ENCODE measurements around the gene RNF166. TPM values are rescaled to one million over a fixed set of nuclear protein-coding genes. Genes with fewer than 3 reads are reported as not detected.

RNF166 gene
- total RNA-seq, 4 donors from 2014 or later: 22.9 to 32.5 (median 26.1) TPM

GRCh38 chr16:88739977-88740726 is 33.9 kb upstream of the RNF166 start:
- H3K9me3 ChIP-seq: no peaks in the 10 kb centered on the region
- H3K27ac ChIP-seq: no peak overlapping the region
- ATAC-seq (no peak), DNase-seq (no peak)
- no peak for TF ChIP-seq CTCF (IDR thresholded peaks at IDR 0.05 in 4 of 5, conservative IDR thresholded peaks at IDR 0.05 in 1 of 5)
- TF ChIP-seq POLR2A (IDR thresholded peaks at IDR 0.05): no peak
- H3K36me3 ChIP-seq: no peaks in the 10 kb centered on the region
- in situ Hi-C loops (cut with MboI; ENCODE audit: low sequenced_read_pairs in 4 of 4): loop anchor here in 2 of 4 donors (25.0 kb wide), 1 partner anchor 472 kb away; the partner anchor contains the start of genes SLC22A31 (in 2 of the 2) and ZNF778 (in 2 of the 2)
- intact Hi-C loops (cut with DNase I; ENCODE audit: low total_unique reads): no loop called here
- peaks cover 0 to 17% of the 10 kb centered on the region in 2 donors for H3K4me1 ChIP-seq
- no peak overlapping the region for H3K4me3 ChIP-seq
- peaks cover 0 to 11% (median 0%) of the 10 kb centered on the region in 3 donors for H3K27me3 ChIP-seq

- H3K4me1 ChIP-seq: peaks cover 0 to 13% of the 10 kb centered on the region in 2 donors
- DNase-seq (no peak), ATAC-seq (no peak)
- peaks cover 0 to 3% (median 0%) of the 10 kb centered on the region in 3 donors for H3K27me3 ChIP-seq
- H3K4me3 ChIP-seq: no peak overlapping the region
- intact Hi-C loops (cut with DNase I; ENCODE audit: low total_unique reads): no loop called here
- TF ChIP-seq CTCF (IDR thresholded peaks at IDR 0.05 in 4 of 5, conservative IDR thresholded peaks at IDR 0.05 in 1 of 5) (no peak), POLR2A (IDR thresholded peaks at IDR 0.05) (no peak)
- H3K9me3 ChIP-seq: no peaks in the 10 kb centered on the region
- H3K27ac ChIP-seq: no peak overlapping the region
- H3K36me3 ChIP-seq: no peaks in the 10 kb centered on the region
- in situ Hi-C loops (cut with MboI; ENCODE audit: low sequenced_read_pairs in 4 of 4): loop anchor here in 2 of 4 donors (25.0 kb wide), 1 partner anchor 473 kb away; the partner anchor contains the start of genes SLC22A31 (in 2 of the 2) and ZNF778 (in 2 of the 2)
Observed at GRCh38 chr16:88739139-88739976, 33.1 kb upstream of the RNF166 start.

- H3K9me3 ChIP-seq: no peaks in the 10 kb centered on the region
- H3K4me1 ChIP-seq: peaks cover 0 to 7% of the 10 kb centered on the region in 2 donors
- in situ Hi-C loops (cut with MboI; ENCODE audit: low sequenced_read_pairs in 4 of 4) (loop anchor here in 2 of 4 donors (25.0 kb wide), 1 partner anchor 474 kb away; the partner anchor contains the start of genes SLC22A31 (in 2 of the 2) and ZNF778 (in 2 of the 2)), intact Hi-C loops (cut with DNase I; ENCODE audit: low total_unique reads) (no loop called here)
- no peaks in the 10 kb centered on the region for H3K36me3 ChIP-seq
- ATAC-seq (no peak), DNase-seq (no peak)
- TF ChIP-seq POLR2A (IDR thresholded peaks at IDR 0.05) (no peak), CTCF (IDR thresholded peaks at IDR 0.05 in 4 of 5, conservative IDR thresholded peaks at IDR 0.05 in 1 of 5) (no peak)
- no peak overlapping the region for H3K27ac ChIP-seq
- H3K27me3 ChIP-seq: no peaks in the 10 kb centered on the region
- H3K4me3 ChIP-seq: no peak overlapping the region
Observed at GRCh38 chr16:88738151-88739084, 32.2 kb upstream of the RNF166 start.
